T47D (cell line): Measurements from ENCODE around the gene PATJ.
A peak's percentile ranks its signal among the peaks of the same experiment; 100 is the strongest.
"Not testable (repeated sequence)": the region's sequence is repeated elsewhere in the genome, so short reads cannot be mapped to it uniquely, and the experiment has no call there.

Experiments used
- DNase-seq, 2 experiments: peaks; one replicate each; pipeline versions ENCODE4 v3.0.0 to v3.0.0-alpha.2; 2011 to 2012; ENCODE audit warnings: low read depth in 1 of 2, low spot score in 1 of 2
- JUND ChIP-seq: IDR thresholded peaks from 2 replicates; pipeline ENCODE4 v1.6.1; 2012; ENCODE audit warnings: low read depth
- in situ Hi-C: cut with HindIII; loops from 2 replicates; pipeline ENCODE4 v1.10.0; 2016; ENCODE audit warnings: low sequenced_read_pairs, low pct_unique_long_range_greater_than_20kb

Gene PATJ

GRCh38 chr1:61812916-61813315 lies 70.6 kb downstream of the PATJ start:
- no peak for TF ChIP-seq JUND
- no peak for DNase-seq
- in situ Hi-C loops = no loop called here

GRCh38 chr1:61816191-61816590 lies 73.9 kb downstream of the PATJ start:
- TF ChIP-seq JUND = no peak
- in situ Hi-C loops = no loop called here
- no peak for DNase-seq

- no peak for DNase-seq
- in situ Hi-C loops = no loop called here
- TF ChIP-seq JUND = no peak
Observed at GRCh38 chr1:61818992-61819391, 76.7 kb downstream of the PATJ start.

GRCh38 chr1:61819421-61819820 lies 77.1 kb downstream of the PATJ start:
- in situ Hi-C loops = no loop called here
- no peak for DNase-seq
- TF ChIP-seq JUND = no peak

- DNase-seq = peak; percentile 50 to 62
- no peak for TF ChIP-seq JUND
- in situ Hi-C loops = no loop called here
Observed at GRCh38 chr1:61825393-61825792, 83.1 kb downstream of the PATJ start.

- in situ Hi-C loops = no loop called here
- no peak for DNase-seq
- no peak for TF ChIP-seq JUND
Observed at GRCh38 chr1:61828805-61829204, 86.5 kb downstream of the PATJ start.

- TF ChIP-seq JUND = no peak
- in situ Hi-C loops = no loop called here
- no peak for DNase-seq
Observed at GRCh38 chr1:61836649-61837048, 94.4 kb downstream of the PATJ start.

- in situ Hi-C loops, DNase-seq: not testable (repeated sequence)
Observed at GRCh38 chr1:61837607-61838006, 95.3 kb downstream of the PATJ start.

GRCh38 chr1:61839679-61840078 lies 97.4 kb downstream of the PATJ start:
- DNase-seq = no peak
- in situ Hi-C loops = no loop called here
- no peak for TF ChIP-seq JUND

GRCh38 chr1:61842036-61842435 lies 99.8 kb downstream of the PATJ start:
- in situ Hi-C loops = no loop called here
- TF ChIP-seq JUND = no peak
- no peak for DNase-seq

GRCh38 chr1:61842863-61843514 lies 100.7 kb downstream of the PATJ start:
- in situ Hi-C loops = no loop called here
- peak in 1 of 2 experiments; percentile 59 for DNase-seq
- no peak for TF ChIP-seq JUND

- no peak for DNase-seq
- in situ Hi-C loops = no loop called here
- no peak for TF ChIP-seq JUND
Observed at GRCh38 chr1:61844006-61844405, 101.7 kb downstream of the PATJ start.

- DNase-seq, in situ Hi-C loops: not testable (repeated sequence)
Observed at GRCh38 chr1:61844664-61845063, 102.4 kb downstream of the PATJ start.

GRCh38 chr1:61851235-61851634 lies 109.0 kb downstream of the PATJ start:
- no peak for DNase-seq
- no peak for TF ChIP-seq JUND
- in situ Hi-C loops = no loop called here
